Prostate gland (tissue), 2 donors: Measurements from ENCODE around the gene ATG101. TPM values are rescaled to one million over a fixed set of nuclear protein-coding genes. Genes with fewer than 3 reads are reported as not detected.
A peak's percentile ranks its signal among the peaks of the same experiment; 100 is the strongest.
"Not testable (repeated sequence)": the region's sequence is repeated elsewhere in the genome, so short reads cannot be mapped to it uniquely, and the experiment has no call there.

ENCODE experiments used
- DNase-seq: peaks from one replicate; pipeline ENCODE4 v3.0.0-alpha.2; 2019; ENCODE audit warnings: low spot score
- H3K27ac ChIP-seq, 2 donors: fragments of 200-600 bp; sonication (generic); 2 replicates each; pipeline ENCODE4 v1.5.1; 2017 to 2019
- H3K27me3 ChIP-seq: fragments of 200-600 bp; sonication (generic); replicated peaks from 2 replicates; pipeline ENCODE4 v1.5.1; 2019; ENCODE audit not compliant: insufficient read depth
- H3K36me3 ChIP-seq, 2 donors: fragments of 200-600 bp; sonication (generic); 1 replicate in 1 of 2; 2 replicates in 1 of 2; pipeline versions ENCODE4 v1.5.1 to v1.8.1; 2017 to 2019
- H3K4me1 ChIP-seq: fragments of 200-600 bp; sonication (generic); replicated peaks from 2 replicates; pipeline ENCODE4 v1.5.1; 2019
- H3K4me3 ChIP-seq, 2 donors: fragments of 200-600 bp; sonication (generic); 2 replicates each; pipeline ENCODE4 v1.5.1; 2017 to 2019
- H3K9me3 ChIP-seq: fragments of 200-600 bp; sonication (generic); 2 replicates; pipeline ENCODE4 v1.5.1; 2017
- POLR2A ChIP-seq: fragments of 450-650 bp; IDR thresholded peaks from one replicate; pipeline ENCODE4 v1.6.1; 2016; ENCODE audit warnings: antibody characterized with exemption, mild to moderate bottlenecking
- POLR2AphosphoS5 ChIP-seq: sonication (generic); formaldehyde crosslinking; IDR thresholded peaks from one replicate; pipeline ENCODE4 v1.6.1; 2017; ENCODE audit warnings: antibody characterized with exemption
- WGBS: methylation state at CpG from one replicate; pipeline ENCODE4 v1.1.5; 2018; 5-methylcytosine and 5-hydroxymethylcytosine counted together
- intact Hi-C: fragments of 100-400 bp; cut with DNase I; formaldehyde crosslinking; loops from one replicate; pipeline ENCODE4 v1.14.2; 2022
- total RNA-seq, 2 donors: library from RNA; depleted of rRNA; stranded (reverse); fragments of >200 nt; gene quantifications; one replicate each; pipeline ENCODE4 v1.1.0, GENCODE V29; 2016
- TF ChIP-seq, protein P1 (sequence below), 4 experiments: fragments of 200-600 bp in 2 of 4; fragments of 450-650 bp in 2 of 4; sonication (generic) in 2 of 4; IDR thresholded peaks; 1 replicate in 3 of 4; 2 replicates in 1 of 4; pipeline ENCODE4 v1.5.1; 2016 to 2019; ENCODE audit warnings: antibody characterized with exemption in 4 of 4, mild to moderate bottlenecking in 2 of 4, moderate library complexity in 2 of 4

The ATG101 gene
- total RNA-seq, 2 donors from 2014 or later, result 60.0 to 64.1 TPM

DNA sequence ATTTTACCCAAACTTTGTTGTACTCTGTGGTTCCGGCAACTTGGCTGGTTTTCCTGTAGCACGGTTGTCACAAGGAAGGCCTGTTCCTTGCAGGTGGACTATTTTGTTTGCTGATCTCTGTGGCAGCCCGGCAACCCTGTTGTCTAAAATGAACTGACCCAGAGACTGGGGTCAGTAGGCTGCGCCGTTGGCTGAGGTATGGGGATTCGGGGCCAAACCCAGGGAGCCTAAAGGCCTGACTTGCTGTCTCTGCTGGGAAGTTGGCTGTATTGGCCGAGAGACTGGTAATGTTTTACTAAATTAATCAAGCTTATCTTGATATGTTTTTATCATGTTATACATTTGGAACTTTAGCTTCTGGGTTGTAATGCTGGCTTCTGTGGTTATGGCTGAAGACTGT lies 23.6 kb downstream of the ATG101 start:
- Histone ChIP-seq H3K4me3 (no peak overlapping the region), H3K27me3 (no peaks in the 10 kb centered on the region), H3K27ac (peak overlapping the region; percentile 47 to 60), H3K36me3 (no peaks in the 10 kb centered on the region), H3K9me3 (no peaks in the 10 kb centered on the region), H3K4me1 (no peaks in the 10 kb centered on the region)
- DNase-seq, result no peak
- intact Hi-C loops, result no loop called here
- TF ChIP-seq POLR2A (no peak), POLR2AphosphoS5 (peak; percentile 49)
- WGBS, result 35% methylated on average over 7 of the region's 7 CpGs

DNA sequence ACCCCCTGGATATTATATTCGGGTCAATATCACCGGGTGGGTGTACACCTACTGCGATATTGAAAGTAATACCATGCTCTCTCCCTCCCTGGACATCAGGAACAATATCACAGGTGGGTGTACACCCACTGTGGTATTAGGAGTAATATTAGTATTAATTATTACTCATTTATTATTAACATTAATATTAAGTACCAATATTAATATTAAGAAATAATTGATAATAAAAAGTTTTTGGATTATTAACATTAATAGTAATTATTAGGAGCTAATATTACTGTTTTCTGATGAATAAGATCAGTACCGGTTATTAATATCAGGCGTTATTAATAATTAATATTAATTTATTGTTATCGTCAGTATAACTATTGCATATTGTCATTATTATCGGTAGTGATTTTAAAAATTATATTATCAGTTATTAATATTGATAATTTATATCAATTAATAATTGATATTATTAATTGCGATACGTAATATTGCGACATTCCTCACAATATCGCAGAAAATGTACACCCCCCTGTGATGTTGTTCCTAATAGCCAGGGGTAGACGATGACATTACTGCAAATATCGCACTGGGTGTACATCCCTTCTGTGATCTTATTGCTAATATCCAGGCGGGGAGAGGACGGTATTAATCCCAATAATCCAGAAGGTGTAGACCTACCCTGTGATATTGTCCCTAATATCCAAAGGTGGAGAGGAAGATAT lies 26.7 kb downstream of the ATG101 start:
- no peak for DNase-seq
- H3K4me1 ChIP-seq, result no peaks in the 10 kb centered on the region
- H3K27me3 ChIP-seq, result no peaks in the 10 kb centered on the region
- no peak overlapping the region for H3K4me3 ChIP-seq
- H3K36me3 ChIP-seq, result no peaks in the 10 kb centered on the region
- H3K27ac ChIP-seq, result no peak overlapping the region
- 93% methylated on average over 15 of the region's 15 CpGs for WGBS
- TF ChIP-seq, protein P1, sequence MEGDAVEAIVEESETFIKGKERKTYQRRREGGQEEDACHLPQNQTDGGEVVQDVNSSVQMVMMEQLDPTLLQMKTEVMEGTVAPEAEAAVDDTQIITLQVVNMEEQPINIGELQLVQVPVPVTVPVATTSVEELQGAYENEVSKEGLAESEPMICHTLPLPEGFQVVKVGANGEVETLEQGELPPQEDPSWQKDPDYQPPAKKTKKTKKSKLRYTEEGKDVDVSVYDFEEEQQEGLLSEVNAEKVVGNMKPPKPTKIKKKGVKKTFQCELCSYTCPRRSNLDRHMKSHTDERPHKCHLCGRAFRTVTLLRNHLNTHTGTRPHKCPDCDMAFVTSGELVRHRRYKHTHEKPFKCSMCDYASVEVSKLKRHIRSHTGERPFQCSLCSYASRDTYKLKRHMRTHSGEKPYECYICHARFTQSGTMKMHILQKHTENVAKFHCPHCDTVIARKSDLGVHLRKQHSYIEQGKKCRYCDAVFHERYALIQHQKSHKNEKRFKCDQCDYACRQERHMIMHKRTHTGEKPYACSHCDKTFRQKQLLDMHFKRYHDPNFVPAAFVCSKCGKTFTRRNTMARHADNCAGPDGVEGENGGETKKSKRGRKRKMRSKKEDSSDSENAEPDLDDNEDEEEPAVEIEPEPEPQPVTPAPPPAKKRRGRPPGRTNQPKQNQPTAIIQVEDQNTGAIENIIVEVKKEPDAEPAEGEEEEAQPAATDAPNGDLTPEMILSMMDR (IDR thresholded peaks at IDR 0.05), result no peak
- TF ChIP-seq POLR2A (no peak), POLR2AphosphoS5 (no peak)
- intact Hi-C loops, result no loop called here
- H3K9me3 ChIP-seq, result no peaks in the 10 kb centered on the region

DNA sequence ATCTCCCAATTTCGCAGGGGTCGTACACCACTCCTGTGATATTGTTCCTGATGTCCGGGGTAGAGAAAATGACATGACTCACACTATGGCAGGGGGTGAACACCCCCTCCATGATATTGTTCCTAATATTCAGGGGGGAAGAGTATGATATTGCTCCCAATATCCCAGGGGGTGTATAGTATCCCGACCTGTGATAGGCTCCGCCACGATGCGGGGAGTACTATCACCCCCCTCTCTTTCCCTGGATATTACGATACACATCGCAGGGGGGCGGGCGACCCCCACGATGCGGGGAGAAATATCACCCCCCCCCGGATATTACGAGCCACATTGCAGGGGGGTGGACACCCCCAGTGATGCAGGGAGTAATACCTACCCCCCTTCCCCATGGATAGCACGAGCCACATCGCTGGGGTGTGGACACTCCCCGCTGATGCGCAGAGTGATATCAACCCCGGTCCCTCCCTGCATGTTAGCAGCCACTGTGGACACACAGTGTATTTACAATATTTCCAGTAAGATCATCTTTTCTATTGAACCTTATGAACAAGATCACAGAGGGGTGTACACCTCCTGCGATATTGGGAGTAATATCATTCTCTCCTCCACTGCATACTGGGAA lies 27.4 kb downstream of the ATG101 start:
- Histone ChIP-seq H3K4me1 (no peaks in the 10 kb centered on the region), H3K4me3 (no peak overlapping the region), H3K27me3 (no peaks in the 10 kb centered on the region), H3K36me3 (no peaks in the 10 kb centered on the region), H3K27ac (no peak overlapping the region), H3K9me3 (no peaks in the 10 kb centered on the region)
- intact Hi-C loops, result no loop called here
- WGBS, result 85% methylated on average over 21 of the region's 21 CpGs
- DNase-seq, result no peak
- TF ChIP-seq POLR2AphosphoS5, result no peak
- TF ChIP-seq, protein P1 (IDR thresholded peaks at IDR 0.05), result no peak
- no peak for TF ChIP-seq POLR2A

DNA sequence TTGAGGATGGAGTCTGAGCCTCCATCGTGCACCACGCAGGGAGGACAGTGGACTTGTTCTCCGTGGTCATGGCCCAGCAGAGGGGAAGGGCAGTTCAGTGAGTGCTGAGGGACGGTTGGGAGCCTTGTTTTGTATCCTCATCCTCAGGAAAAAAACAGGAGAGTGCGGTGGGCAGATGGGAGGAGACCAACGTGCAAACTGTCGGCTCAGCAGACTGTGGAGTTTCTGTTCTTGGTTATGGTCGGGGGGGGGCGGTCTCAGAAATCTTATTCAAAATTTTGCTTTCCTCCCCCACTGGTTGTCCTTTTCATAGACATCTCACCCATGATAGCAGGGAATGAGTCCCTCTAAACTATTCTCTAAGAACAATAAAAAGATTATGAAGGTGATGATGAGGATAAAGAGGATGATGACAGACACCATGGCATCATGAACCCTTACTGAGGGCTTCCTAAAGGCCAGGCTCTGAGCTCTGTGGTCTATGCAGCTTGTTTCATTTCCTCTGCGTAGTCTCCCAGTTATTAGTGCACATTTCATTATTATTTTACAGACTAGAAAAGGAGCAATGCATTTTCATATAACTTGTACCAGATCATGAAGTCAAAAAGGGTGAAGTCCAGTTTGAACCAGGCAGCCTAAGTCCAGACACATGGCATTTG lies 34.8 kb downstream of the ATG101 start:
- H3K4me3 ChIP-seq, H3K36me3 ChIP-seq, H3K9me3 ChIP-seq, DNase-seq, H3K27me3 ChIP-seq, intact Hi-C loops, H3K27ac ChIP-seq, H3K4me1 ChIP-seq: not testable (repeated sequence)
- WGBS, result 81% methylated on average over 10 of the region's 10 CpGs

DNA sequence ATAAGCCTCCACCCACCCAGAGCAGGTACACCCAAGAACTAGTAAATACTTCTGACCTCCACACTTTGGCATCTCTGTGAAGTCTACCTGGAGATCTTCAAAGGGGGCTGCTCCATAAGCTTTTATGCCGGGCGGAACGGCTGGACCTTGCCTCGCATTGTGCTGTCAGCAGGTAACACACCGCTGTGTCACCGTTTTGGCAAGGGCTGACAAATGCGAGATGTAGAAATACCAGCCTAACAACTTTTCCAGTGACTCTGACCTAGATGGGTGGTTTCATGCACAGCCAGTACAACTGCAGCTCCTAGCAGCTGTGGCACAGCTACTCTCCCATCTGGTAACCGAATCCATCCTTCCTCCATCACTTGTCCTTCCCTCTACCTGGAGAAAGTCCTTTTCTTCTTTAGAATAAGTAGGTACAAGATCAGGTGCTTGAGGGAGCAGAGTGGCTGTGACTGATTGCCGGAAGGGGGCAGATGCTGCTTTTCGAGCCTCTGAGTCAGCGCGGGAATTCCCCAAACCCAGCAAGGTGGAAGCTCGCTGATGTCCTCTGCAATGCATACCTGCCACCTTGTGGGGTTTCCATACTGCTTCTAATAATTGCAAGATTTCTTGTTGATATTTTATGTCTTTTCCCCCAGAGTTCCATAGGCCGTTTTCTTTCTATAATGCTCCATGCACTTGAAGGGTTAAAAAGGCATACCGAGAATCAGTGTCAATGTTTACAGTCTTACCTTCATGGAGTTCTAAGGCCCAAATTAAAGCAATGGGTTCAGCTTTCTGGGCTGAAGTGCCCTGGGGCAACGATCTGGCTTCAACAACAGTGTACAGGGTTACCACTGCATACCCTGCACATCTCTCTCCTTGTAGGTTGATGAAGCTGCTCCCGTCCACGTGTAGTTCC lies 46.7 kb downstream of the ATG101 start:
- H3K9me3 ChIP-seq, H3K36me3 ChIP-seq, H3K27me3 ChIP-seq, intact Hi-C loops: not testable (repeated sequence)
- TF ChIP-seq, protein P1 (IDR thresholded peaks at IDR 0.05), result peak in 3 of 4 experiments; percentile 27 to 74 (median 66)
- peak; percentile 87 for TF ChIP-seq POLR2AphosphoS5
- Histone ChIP-seq H3K27ac (peak overlapping the region; percentile 85 to 90), H3K4me3 (peak overlapping the region; percentile 14 to 28), H3K4me1 (peaks cover 10% of the 10 kb centered on the region)
- WGBS, result 40% methylated on average over 18 of the region's 18 CpGs
- DNase-seq, result peak; percentile 89
